ENCODE data around the gene LSM5.
"Not testable (repeated sequence)": the region's sequence is repeated elsewhere in the genome, so short reads cannot be mapped to it uniquely, and the experiment has no call there.

LSM5 gene

GRCh38 chr7:32474008-32474407 lies 16.2 kb downstream of the LSM5 start:
- Histone ChIP-seq H3K36me3 (no peaks in the 10 kb centered on the region), H3K4me1 (0 out of 2 replicates have a peak, but pooled peaks cover under 1% of the 10 kb centered on the region), H3K4me3 (ENCODE audit: low read depth, low read length) (no peak overlapping the region), H3K9me3 (no peaks in the 10 kb centered on the region), H3K27me3 (no peaks in the 10 kb centered on the region)
- no peak for DNase-seq
- TF ChIP-seq CTCF (IDR thresholded peaks at IDR 0.05; ENCODE audit: low read depth, low read length), result no peak

- DNase-seq, result no peak
- TF ChIP-seq CTCF (IDR thresholded peaks at IDR 0.05; ENCODE audit: low read depth, low read length), result no peak
- Histone ChIP-seq H3K4me1 (no peaks in the 10 kb centered on the region), H3K36me3 (no peaks in the 10 kb centered on the region), H3K4me3 (ENCODE audit: low read depth, low read length) (no peak overlapping the region), H3K9me3 (no peaks in the 10 kb centered on the region), H3K27me3 (no peaks in the 10 kb centered on the region)
Measured at GRCh38 chr7:32472015-32472414, 18.2 kb downstream of the LSM5 start.

- H3K9me3 ChIP-seq, result no peaks in the 10 kb centered on the region
- no peaks in the 10 kb centered on the region for H3K27me3 ChIP-seq
- H3K36me3 ChIP-seq, result no peaks in the 10 kb centered on the region
- TF ChIP-seq CTCF (IDR thresholded peaks at IDR 0.05; ENCODE audit: low read depth, low read length), result no peak
- H3K4me1 ChIP-seq, result no peaks in the 10 kb centered on the region
- DNase-seq, result no peak
- H3K4me3 ChIP-seq (ENCODE audit: low read depth, low read length), result no peak overlapping the region
Measured at GRCh38 chr7:32470871-32471270, 19.3 kb downstream of the LSM5 start.

GRCh38 chr7:32470004-32470403 lies 20.2 kb downstream of the LSM5 start:
- H3K36me3 ChIP-seq; H3K4me3 ChIP-seq (ENCODE audit: low read depth, low read length); DNase-seq; H3K4me1 ChIP-seq; H3K9me3 ChIP-seq; H3K27me3 ChIP-seq: not testable (repeated sequence)

GRCh38 chr7:32464641-32465416 lies 25.4 kb downstream of the LSM5 start:
- not testable (repeated sequence) for H3K4me3 ChIP-seq (ENCODE audit: low read depth, low read length); H3K36me3 ChIP-seq; H3K4me1 ChIP-seq; H3K27me3 ChIP-seq; H3K9me3 ChIP-seq; DNase-seq

- DNase-seq, result no peak
- Histone ChIP-seq H3K9me3 (no peaks in the 10 kb centered on the region), H3K27me3 (no peaks in the 10 kb centered on the region), H3K36me3 (no peaks in the 10 kb centered on the region), H3K4me3 (ENCODE audit: low read depth, low read length) (no peak overlapping the region), H3K4me1 (no peaks in the 10 kb centered on the region)
- no peak for TF ChIP-seq CTCF (IDR thresholded peaks at IDR 0.05; ENCODE audit: low read depth, low read length)
Measured at GRCh38 chr7:32462977-32463376, 27.2 kb downstream of the LSM5 start.

GRCh38 chr7:32462451-32462850 lies 27.7 kb downstream of the LSM5 start:
- Histone ChIP-seq H3K9me3 (no peaks in the 10 kb centered on the region), H3K4me3 (ENCODE audit: low read depth, low read length) (no peak overlapping the region), H3K4me1 (no peaks in the 10 kb centered on the region), H3K27me3 (no peaks in the 10 kb centered on the region), H3K36me3 (no peaks in the 10 kb centered on the region)
- DNase-seq, result no peak
- no peak for TF ChIP-seq CTCF (IDR thresholded peaks at IDR 0.05; ENCODE audit: low read depth, low read length)
